ENCODE data around the gene CFAP210. TPM values are rescaled to one million over a fixed set of nuclear protein-coding genes. Genes with fewer than 3 reads are reported as not detected.
"Not testable (repeated sequence)": the region's sequence is repeated elsewhere in the genome, so short reads cannot be mapped to it uniquely, and the experiment has no call there.

The CFAP210 gene
- total RNA-seq, 1 donor, result not detected

DNA sequence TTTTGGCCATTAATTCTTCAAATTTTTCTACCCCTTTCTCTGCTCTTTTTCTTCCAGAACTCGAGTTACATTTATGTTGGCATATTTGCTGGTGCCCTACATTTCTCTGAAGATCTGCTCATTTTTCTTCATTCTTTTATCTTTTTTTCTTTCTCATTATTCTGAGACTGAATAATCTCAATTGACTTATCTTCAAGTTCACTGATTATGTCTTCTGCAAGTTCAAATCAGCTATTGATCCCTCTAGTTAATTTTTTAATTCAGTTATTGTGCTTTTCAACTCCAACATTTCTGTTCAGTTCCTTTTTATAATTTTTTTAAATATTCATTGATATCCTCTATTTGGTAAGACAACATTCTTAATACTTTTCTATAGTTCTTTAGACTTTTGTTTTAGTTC, 3.2 kb downstream of the CFAP210 start:
- DNase-seq (ENCODE audit: low read depth), result no peak
- TF ChIP-seq, protein P1, sequence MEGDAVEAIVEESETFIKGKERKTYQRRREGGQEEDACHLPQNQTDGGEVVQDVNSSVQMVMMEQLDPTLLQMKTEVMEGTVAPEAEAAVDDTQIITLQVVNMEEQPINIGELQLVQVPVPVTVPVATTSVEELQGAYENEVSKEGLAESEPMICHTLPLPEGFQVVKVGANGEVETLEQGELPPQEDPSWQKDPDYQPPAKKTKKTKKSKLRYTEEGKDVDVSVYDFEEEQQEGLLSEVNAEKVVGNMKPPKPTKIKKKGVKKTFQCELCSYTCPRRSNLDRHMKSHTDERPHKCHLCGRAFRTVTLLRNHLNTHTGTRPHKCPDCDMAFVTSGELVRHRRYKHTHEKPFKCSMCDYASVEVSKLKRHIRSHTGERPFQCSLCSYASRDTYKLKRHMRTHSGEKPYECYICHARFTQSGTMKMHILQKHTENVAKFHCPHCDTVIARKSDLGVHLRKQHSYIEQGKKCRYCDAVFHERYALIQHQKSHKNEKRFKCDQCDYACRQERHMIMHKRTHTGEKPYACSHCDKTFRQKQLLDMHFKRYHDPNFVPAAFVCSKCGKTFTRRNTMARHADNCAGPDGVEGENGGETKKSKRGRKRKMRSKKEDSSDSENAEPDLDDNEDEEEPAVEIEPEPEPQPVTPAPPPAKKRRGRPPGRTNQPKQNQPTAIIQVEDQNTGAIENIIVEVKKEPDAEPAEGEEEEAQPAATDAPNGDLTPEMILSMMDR (IDR thresholded peaks at IDR 0.05; ENCODE audit: insufficient read depth, low read depth, low read length), result no peak
- no peak overlapping the region for H3K4me3 ChIP-seq (ENCODE audit: low read depth, low read length)

DNA sequence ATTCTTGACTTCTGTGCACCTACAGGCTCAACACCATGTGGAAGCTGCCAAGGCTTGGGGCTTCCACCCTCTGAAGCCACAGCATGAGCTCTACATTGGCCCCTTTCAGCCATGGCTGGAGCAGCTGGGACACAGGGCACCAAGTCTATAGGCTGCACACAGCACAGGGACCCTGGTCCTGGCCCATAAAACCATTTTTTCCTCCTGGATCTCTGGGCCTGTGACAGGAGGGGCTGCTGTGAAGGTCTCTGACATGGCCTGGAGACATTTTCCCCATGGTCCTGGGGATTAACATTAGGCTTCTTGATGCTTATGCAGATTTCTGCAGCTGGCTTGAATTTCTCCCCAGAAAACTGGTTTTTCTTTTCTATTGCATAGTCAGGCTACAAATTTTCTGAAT, 6.3 kb downstream of the CFAP210 start:
- not testable (repeated sequence) for H3K4me3 ChIP-seq (ENCODE audit: low read depth, low read length); DNase-seq (ENCODE audit: low read depth)

DNA sequence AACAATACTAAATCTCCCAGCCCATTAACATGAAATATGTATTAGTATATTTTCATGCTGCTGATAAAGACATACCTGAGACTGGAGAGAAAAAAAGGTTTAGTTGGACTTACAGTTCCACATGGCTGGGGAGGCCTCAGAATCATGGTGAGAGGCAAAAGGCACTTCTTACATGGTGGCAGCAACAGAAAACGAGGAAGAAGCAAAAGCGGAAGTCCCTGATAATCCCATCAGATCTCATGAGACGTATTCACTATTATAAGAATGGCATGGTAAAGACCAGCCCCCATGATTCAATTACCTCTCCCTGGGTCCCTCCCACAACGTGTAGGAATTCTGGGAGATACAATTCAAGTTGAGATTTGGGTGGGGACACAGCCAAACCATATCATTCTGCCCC, 7.4 kb downstream of the CFAP210 start:
- not testable (repeated sequence) for DNase-seq (ENCODE audit: low read depth); H3K4me3 ChIP-seq (ENCODE audit: low read depth, low read length)

DNA sequence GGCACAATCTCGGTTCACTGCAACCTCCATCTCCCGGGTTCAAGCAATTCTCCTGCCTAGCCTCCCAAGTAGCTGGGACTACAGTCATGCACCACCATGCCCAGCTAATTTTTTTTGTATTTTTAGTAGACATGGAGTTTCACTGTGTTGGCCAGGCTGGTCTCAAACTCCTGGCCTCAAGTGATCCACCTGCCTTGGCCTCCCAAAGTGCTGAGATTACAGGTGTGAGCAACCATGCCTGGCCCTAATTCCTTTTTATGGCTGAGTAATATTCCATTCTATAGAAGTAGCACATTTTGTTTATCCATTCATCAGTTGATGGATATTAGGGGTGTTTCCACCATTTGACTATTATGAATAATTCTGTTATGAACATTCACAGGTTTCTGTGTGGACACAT, 9.5 kb downstream of the CFAP210 start:
- not testable (repeated sequence) for H3K4me3 ChIP-seq (ENCODE audit: low read depth, low read length); DNase-seq (ENCODE audit: low read depth)

DNA sequence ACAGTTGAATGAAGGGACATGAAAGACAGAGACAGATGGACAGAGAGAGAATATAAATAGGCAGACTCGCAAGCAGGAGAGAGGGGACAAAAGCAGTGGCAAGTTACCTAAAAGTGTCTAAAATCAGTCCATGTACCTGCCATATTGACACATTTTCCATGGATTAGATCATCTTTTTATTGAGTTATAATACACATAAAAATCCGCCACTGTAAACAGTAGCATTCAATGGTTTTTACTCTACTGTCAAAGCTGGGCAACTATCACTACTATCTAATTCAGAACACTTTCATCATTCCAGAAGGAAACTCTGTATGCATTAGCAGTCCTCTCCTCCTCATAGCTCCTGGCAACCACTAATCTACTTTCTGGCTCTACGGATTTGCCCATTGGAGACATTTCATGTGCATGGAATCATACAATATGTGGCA, 10.1 kb downstream of the CFAP210 start:
- no peak overlapping the region for H3K4me3 ChIP-seq (ENCODE audit: low read depth, low read length)
- TF ChIP-seq, protein P1 (IDR thresholded peaks at IDR 0.05; ENCODE audit: insufficient read depth, low read depth, low read length), result no peak
- DNase-seq (ENCODE audit: low read depth), result no peak

DNA sequence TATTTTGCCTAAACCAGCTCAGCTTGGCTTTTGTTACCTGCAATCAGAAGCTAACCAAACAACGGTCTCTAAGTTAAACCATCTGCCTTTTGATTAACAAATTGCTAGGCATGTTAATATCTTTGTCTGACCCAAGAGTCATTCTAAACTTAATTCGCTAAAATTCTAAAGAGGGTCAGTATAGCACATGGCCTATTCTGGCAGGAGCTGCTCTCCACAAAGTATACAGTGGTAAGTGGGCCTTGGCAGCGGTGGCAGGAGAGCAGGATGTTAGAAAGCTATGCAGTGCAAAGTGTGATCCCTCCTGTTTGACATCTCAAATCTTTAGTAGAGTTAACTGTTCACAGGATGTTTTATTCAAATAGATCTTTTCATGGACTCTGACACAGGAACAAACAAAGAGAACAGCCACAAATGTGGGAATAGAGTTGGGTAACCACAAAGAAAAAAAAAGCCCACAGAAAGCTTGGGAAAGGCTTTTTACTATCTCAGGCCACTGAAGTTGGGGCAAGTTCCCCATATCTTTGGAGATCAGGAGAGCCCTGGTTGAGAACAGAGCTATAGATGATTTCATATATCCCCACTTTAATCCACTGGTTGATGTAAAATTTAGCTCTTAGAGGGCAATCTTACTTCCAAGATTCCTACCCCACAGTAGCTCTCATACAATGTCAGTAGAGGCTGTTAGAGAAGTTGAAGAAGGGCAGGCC, 10.6 kb downstream of the CFAP210 start:
- no peak for DNase-seq (ENCODE audit: low read depth)
- no peak overlapping the region for H3K4me3 ChIP-seq (ENCODE audit: low read depth, low read length)
- TF ChIP-seq, protein P1 (IDR thresholded peaks at IDR 0.05; ENCODE audit: insufficient read depth, low read depth, low read length), result no peak

DNA sequence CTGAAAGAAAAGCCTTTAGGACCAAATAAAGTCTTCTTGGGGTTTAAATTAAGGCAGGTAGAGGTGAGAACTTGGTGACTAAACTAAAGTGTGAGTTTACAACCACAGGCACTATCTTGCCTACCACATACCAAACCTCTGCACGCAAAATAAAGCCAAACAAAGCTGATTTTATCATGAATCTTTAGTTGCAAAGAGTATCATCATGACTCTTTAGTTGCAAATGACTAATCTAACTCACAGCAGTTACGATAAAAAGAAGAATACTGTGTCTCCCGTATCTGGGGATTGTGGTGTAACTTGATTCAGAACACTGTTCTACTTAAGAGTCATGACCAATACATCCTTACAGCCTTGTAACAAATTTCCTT, 11.2 kb downstream of the CFAP210 start:
- TF ChIP-seq, protein P1 (IDR thresholded peaks at IDR 0.05; ENCODE audit: insufficient read depth, low read depth, low read length), result no peak
- no peak for DNase-seq (ENCODE audit: low read depth)
- H3K4me3 ChIP-seq (ENCODE audit: low read depth, low read length), result no peak overlapping the region

DNA sequence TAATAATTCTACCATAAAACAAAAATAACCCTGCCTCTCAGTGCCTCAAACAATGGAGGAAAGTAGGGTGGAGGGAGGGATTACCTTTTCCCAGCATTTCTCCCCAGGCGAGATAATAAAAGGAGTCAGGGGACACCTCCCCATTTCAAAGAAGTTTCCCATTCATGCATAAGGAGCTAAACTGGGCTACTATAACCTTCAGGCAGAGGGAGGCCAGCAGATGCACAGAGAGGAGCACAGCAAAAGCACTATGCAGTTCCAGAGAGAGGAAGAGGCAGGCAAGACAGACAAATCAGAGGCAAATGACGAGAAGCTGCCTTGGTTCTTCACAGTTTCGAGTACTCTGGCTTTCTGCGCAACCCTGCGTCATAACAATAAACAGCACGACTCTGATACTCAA, 17.4 kb downstream of the CFAP210 start:
- TF ChIP-seq, protein P1 (IDR thresholded peaks at IDR 0.05; ENCODE audit: insufficient read depth, low read depth, low read length), result no peak
- no peak overlapping the region for H3K4me3 ChIP-seq (ENCODE audit: low read depth, low read length)
- DNase-seq (ENCODE audit: low read depth), result no peak

Measured in fibroblast of villous mesenchyme (primary cell).